ENCODE data around the gene SPIRE1. TPM values are rescaled to one million over a fixed set of nuclear protein-coding genes. Genes with fewer than 3 reads are reported as not detected.

SPIRE1 gene
- total RNA-seq, 6 donors from 2014 or later = 33.9 to 76.7 (median 59.6) TPM

- H3K4me3 ChIP-seq = no peak overlapping the region
- ATAC-seq (ENCODE audit: low FRiP score in 2 of 2) (no peak), DNase-seq (no peak)
- H3K36me3 ChIP-seq = peaks cover 5 to 40% (median 20%) of the 10 kb centered on the region in 4 donors
- WGBS, 2 donors = 81 to 88% methylated on average over 3 of the region's 3 CpGs
- H3K9me3 ChIP-seq = no peaks in the 10 kb centered on the region
- H3K4me1 ChIP-seq = peaks cover 0 to 4% (median 0%) of the 10 kb centered on the region in 4 donors
- TF ChIP-seq EP300 (IDR thresholded peaks at IDR 0.05) (no peak), POLR2AphosphoS5 (IDR thresholded peaks at IDR 0.05) (no peak), POLR2A (IDR thresholded peaks at IDR 0.05) (no peak)
- TF ChIP-seq, protein P1, sequence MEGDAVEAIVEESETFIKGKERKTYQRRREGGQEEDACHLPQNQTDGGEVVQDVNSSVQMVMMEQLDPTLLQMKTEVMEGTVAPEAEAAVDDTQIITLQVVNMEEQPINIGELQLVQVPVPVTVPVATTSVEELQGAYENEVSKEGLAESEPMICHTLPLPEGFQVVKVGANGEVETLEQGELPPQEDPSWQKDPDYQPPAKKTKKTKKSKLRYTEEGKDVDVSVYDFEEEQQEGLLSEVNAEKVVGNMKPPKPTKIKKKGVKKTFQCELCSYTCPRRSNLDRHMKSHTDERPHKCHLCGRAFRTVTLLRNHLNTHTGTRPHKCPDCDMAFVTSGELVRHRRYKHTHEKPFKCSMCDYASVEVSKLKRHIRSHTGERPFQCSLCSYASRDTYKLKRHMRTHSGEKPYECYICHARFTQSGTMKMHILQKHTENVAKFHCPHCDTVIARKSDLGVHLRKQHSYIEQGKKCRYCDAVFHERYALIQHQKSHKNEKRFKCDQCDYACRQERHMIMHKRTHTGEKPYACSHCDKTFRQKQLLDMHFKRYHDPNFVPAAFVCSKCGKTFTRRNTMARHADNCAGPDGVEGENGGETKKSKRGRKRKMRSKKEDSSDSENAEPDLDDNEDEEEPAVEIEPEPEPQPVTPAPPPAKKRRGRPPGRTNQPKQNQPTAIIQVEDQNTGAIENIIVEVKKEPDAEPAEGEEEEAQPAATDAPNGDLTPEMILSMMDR (IDR thresholded peaks at IDR 0.05) = no peak
- no peaks in the 10 kb centered on the region for H3K27me3 ChIP-seq
- H3K27ac ChIP-seq = no peak overlapping the region
Measured at GRCh38 chr18:12452784-12453183, 205.1 kb downstream of the SPIRE1 start.

- H3K36me3 ChIP-seq = peaks cover 5 to 42% (median 20%) of the 10 kb centered on the region in 4 donors
- WGBS, 2 donors = 86 to 87% methylated on average over 1 to 4 of the region's 4 CpGs
- no peak for DNase-seq
Measured at GRCh38 chr18:12451428-12451827, 206.5 kb downstream of the SPIRE1 start.

DNA sequence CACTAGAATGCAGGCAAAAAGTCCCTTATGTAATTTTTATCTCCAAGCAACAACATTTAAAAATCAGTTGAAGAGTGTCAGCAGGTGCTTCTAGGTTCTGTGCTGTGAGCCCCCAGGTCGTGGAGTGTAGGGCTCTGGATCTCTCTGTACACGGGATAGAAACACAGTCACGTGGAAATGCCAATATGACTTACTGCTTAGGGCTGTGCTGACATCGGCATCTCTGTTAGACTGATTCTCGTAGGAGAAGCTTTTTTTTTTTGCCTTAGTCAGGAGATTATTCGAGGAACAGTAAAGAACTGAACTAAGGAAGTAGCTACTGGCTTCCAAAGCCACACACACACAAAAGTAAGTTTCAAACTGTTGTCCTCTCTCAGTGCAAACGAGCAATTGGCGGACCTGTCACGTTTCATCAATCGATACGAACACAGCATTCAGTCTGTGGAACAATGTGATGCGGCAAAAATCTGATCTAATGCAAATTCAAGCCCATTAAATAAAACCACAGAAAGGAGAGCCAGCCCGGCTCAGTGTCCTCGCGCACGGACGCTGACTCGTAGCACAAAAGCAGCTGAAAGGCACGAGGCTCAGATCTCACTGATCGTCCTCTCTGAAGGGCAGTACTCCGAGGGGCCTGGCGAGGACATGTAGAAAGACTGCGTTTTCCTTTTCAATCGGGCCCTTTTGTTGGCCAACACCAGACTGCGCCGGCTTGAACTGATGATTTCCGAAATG, 208.7 kb downstream of the SPIRE1 start:
- Histone ChIP-seq H3K27me3 (no peaks in the 10 kb centered on the region), H3K27ac (no peak overlapping the region), H3K4me1 (no peaks in the 10 kb centered on the region), H3K36me3 (peaks cover 5 to 47% (median 19%) of the 10 kb centered on the region in 4 donors), H3K9me3 (peaks cover 0 to 2% (median 0%) of the 10 kb centered on the region in 4 donors), H3K4me3 (no peak overlapping the region)
- DNase-seq = no peak
- WGBS, 2 donors = 93 to 95% methylated on average over 27 of the region's 27 CpGs
- TF ChIP-seq POLR2A (IDR thresholded peaks at IDR 0.05) (no peak), EP300 (IDR thresholded peaks at IDR 0.05) (no peak), POLR2AphosphoS5 (IDR thresholded peaks at IDR 0.05) (no peak)
- TF ChIP-seq, protein P1 (IDR thresholded peaks at IDR 0.05) = no peak
- peak in 1 of 2 donors; percentile 51 for ATAC-seq (ENCODE audit: low FRiP score in 2 of 2)

More at GRCh38 chr18:12451428-12451827, 206.5 kb downstream of the SPIRE1 start:
- Histone ChIP-seq H3K27me3 (no peaks in the 10 kb centered on the region), H3K9me3 (no peaks in the 10 kb centered on the region), H3K4me1 (peaks cover 0 to 1% (median 0%) of the 10 kb centered on the region in 4 donors), H3K4me3 (no peak overlapping the region), H3K27ac (no peak overlapping the region)
- TF ChIP-seq EP300 (IDR thresholded peaks at IDR 0.05) = no peak
- TF ChIP-seq, protein P1 (IDR thresholded peaks at IDR 0.05) = no peak
- TF ChIP-seq POLR2AphosphoS5 (IDR thresholded peaks at IDR 0.05) = no peak
- no peak for TF ChIP-seq POLR2A (IDR thresholded peaks at IDR 0.05)
- no peak for ATAC-seq (ENCODE audit: low FRiP score in 2 of 2)

DNA sequence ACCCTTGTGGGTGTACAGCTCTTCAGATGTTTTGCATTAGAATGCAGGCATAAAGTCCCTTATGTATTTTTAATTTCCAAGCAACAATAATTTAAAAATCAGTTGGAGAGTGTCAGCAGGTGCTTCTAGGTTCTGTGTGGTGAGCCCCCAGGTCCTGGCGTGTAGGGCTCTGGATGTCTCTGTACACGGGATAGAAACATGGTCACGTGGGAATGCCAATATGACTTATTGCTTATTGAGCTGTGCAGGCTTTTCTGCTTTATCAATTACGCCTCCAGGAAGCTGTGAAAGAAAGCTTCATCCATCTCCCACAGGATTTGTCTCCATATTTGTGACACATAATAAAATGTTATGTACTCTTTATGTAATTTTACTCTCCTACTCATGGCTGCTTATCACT, 212.4 kb downstream of the SPIRE1 start:
- no peak overlapping the region for H3K27ac ChIP-seq
- WGBS, 2 donors = 92 to 99% methylated on average over 4 of the region's 4 CpGs
- no peak overlapping the region for H3K4me3 ChIP-seq
- no peaks in the 10 kb centered on the region for H3K27me3 ChIP-seq
- TF ChIP-seq POLR2A (IDR thresholded peaks at IDR 0.05) (no peak), POLR2AphosphoS5 (IDR thresholded peaks at IDR 0.05) (no peak), EP300 (IDR thresholded peaks at IDR 0.05) (no peak)
- TF ChIP-seq, protein P1 (IDR thresholded peaks at IDR 0.05) = no peak
- ATAC-seq (ENCODE audit: low FRiP score in 2 of 2) = no peak
- peaks cover 0 to 8% (median 4%) of the 10 kb centered on the region in 4 donors for H3K9me3 ChIP-seq
- no peaks in the 10 kb centered on the region for H3K4me1 ChIP-seq
- H3K36me3 ChIP-seq = peaks cover 5 to 33% (median 10%) of the 10 kb centered on the region in 4 donors
- no peak for DNase-seq
